HepG2 (cell line): ENCODE measurements around the gene GPC3.

ENCODE experiments used
- ARNT ChIP-seq: fragments of 450-650 bp; IDR thresholded peaks from 2 replicates; pipeline ENCODE4 v1.6.1; 2017
- CREBL2 ChIP-seq: sonication (generic); formaldehyde crosslinking; IDR thresholded peaks from 2 replicates; pipeline ENCODE4 v1.8.1; 2023; ENCODE audit warnings: missing genetic modification reagents, mild to moderate bottlenecking, borderline replicate concordance
- GABPA ChIP-seq, 2 experiments: IDR thresholded peaks; 2 replicates each; pipeline ENCODE4 v1.6.1; 2011 to 2016; ENCODE audit warnings: low read depth in 2 of 2, low read length in 1 of 2, missing biosample characterization in 1 of 2, missing genetic modification characterization in 1 of 2
- IRX3 ChIP-seq: sonication (generic); formaldehyde crosslinking; IDR thresholded peaks from 2 replicates; pipeline ENCODE4 v1.8.1; 2023; ENCODE audit warnings: mild to moderate bottlenecking, low read depth, missing genetic modification reagents, borderline replicate concordance
- KDM2A ChIP-seq: sonication (generic); formaldehyde crosslinking; IDR thresholded peaks from 2 replicates; pipeline ENCODE4 v1.4.0; 2020; ENCODE audit warnings: low read depth, missing genetic modification reagents, borderline replicate concordance
- MED1 ChIP-seq: sonication (generic); formaldehyde crosslinking; IDR thresholded peaks from 2 replicates; pipeline ENCODE4 v1.4.0; 2020; ENCODE audit warnings: missing genetic modification reagents
- REL ChIP-seq: sonication (generic); formaldehyde crosslinking; conservative IDR thresholded peaks from 2 replicates; pipeline ENCODE4 v1.8.0; 2022; ENCODE audit warnings: mild to moderate bottlenecking, missing genetic modification reagents, moderate library complexity
- TAF15 ChIP-seq: fragments of 200-400 bp; formaldehyde crosslinking; IDR thresholded peaks from one replicate; pipeline ENCODE4 v1.6.1; 2018; ENCODE audit warnings: mild to moderate bottlenecking, low read depth, low read length; ENCODE audit not compliant: poor library complexity, severe bottlenecking
- TARDBP ChIP-seq: sonication (generic); formaldehyde crosslinking; IDR thresholded peaks from 2 replicates; pipeline ENCODE4 v1.8.0; 2022; ENCODE audit warnings: mild to moderate bottlenecking, missing genetic modification reagents
- ZBTB20 ChIP-seq: sonication (generic); formaldehyde crosslinking; IDR thresholded peaks from 2 replicates; pipeline ENCODE4 v1.8.1; 2023; ENCODE audit warnings: missing genetic modification reagents, low read depth, mild to moderate bottlenecking, borderline replicate concordance
- ZNF143 ChIP-seq: sonication (generic); formaldehyde crosslinking; IDR thresholded peaks from 2 replicates; pipeline ENCODE4 v1.4.0; 2020; ENCODE audit warnings: missing genetic modification reagents

GRCh38 chrX:133568109-133568508, 417.3 kb downstream of the GPC3 start:
- TF ChIP-seq ZNF143 (CRISPR knock-in tag) (no peak), ARNT (no peak), TARDBP (no peak), TAF15 (no peak), GABPA (IDR thresholded peaks at IDR 0.05; ENCODE audit: low read depth, low read length) (no peak), GABPA (CRISPR knock-in tag; IDR thresholded peaks at IDR 0.05; ENCODE audit: low read depth) (no peak), ZBTB20 (no peak), IRX3 (CRISPR knock-in tag) (no peak), KDM2A (CRISPR knock-in tag) (no peak), MED1 (no peak), CREBL2 (CRISPR knock-in tag) (no peak), REL (CRISPR knock-in tag) (no peak)
